Fibroblast of lung (primary cell): ENCODE measurements around the gene CNNM2. TPM values are rescaled to one million over a fixed set of nuclear protein-coding genes. Genes with fewer than 3 reads are reported as not detected.

Experiments used
- DNase-seq, 2 donors: peaks; one replicate each; pipeline versions ENCODE4 v3.0.0 to v3.0.0-alpha.2; 2010; ENCODE audit warnings: low read depth in 2 of 2
- H2AFZ ChIP-seq: 2 replicates; pipeline ENCODE4 v1.5.1; 2012; ENCODE audit warnings: low read length, control low read depth, inconsistent platforms
- H3K27ac ChIP-seq: 2 replicates; pipeline ENCODE4 v1.5.1; 2011; ENCODE audit warnings: low read length, control low read depth; ENCODE audit not compliant: insufficient read depth
- H3K27me3 ChIP-seq: 2 replicates; pipeline ENCODE4 v1.5.1; 2011; ENCODE audit warnings: mild to moderate bottlenecking, low read length; ENCODE audit not compliant: control insufficient read depth, insufficient read depth
- H3K36me3 ChIP-seq: 2 replicates; pipeline ENCODE4 v1.5.1; 2011; ENCODE audit warnings: low read length; ENCODE audit not compliant: control insufficient read depth, insufficient read depth
- H3K4me1 ChIP-seq: 2 replicates; pipeline ENCODE4 v1.5.1; 2011; ENCODE audit warnings: low read length; ENCODE audit not compliant: control insufficient read depth, insufficient read depth; ENCODE audit errors: extremely low read depth
- H3K4me2 ChIP-seq: 2 replicates; pipeline ENCODE4 v1.5.1; 2011; ENCODE audit warnings: low read length, control low read depth; ENCODE audit not compliant: insufficient read depth; ENCODE audit errors: extremely low read depth
- H3K4me3 ChIP-seq, 4 experiments: fragments of 200-600 bp in 1 of 4; sonication (generic) in 1 of 4; replicated peaks in 1 of 4; 2 replicates each; pipeline ENCODE4 v1.5.1; 2011 to 2016; ENCODE audit warnings: low read length in 4 of 4, low read depth in 3 of 4, mild to moderate bottlenecking in 3 of 4, control low read depth in 2 of 4, inconsistent platforms in 1 of 4, mixed read lengths in 1 of 4; ENCODE audit not compliant: insufficient read depth in 1 of 4; ENCODE audit errors: control extremely low read depth in 1 of 4
- H3K79me2 ChIP-seq: 2 replicates; pipeline ENCODE4 v1.5.1; 2012; ENCODE audit warnings: mild to moderate bottlenecking, low read length, inconsistent platforms; ENCODE audit not compliant: control insufficient read depth, insufficient read depth
- H3K9ac ChIP-seq: 2 replicates; pipeline ENCODE4 v1.5.1; 2011; ENCODE audit warnings: mild to moderate bottlenecking, low read length, control low read depth; ENCODE audit not compliant: insufficient read depth
- H3K9me3 ChIP-seq: 2 replicates; pipeline ENCODE4 v1.5.1; 2012; ENCODE audit warnings: low read depth, low read length; ENCODE audit not compliant: control insufficient read depth, insufficient read depth
- H4K20me1 ChIP-seq: 2 replicates; pipeline ENCODE4 v1.5.1; 2011; ENCODE audit warnings: low read length; ENCODE audit not compliant: control insufficient read depth, insufficient read depth; ENCODE audit errors: extremely low read depth
- CTCF ChIP-seq, 2 donors: IDR thresholded peaks in 1 of 2; conservative IDR thresholded peaks in 1 of 2; 1 replicate in 1 of 2; 2 replicates in 1 of 2; pipeline ENCODE4 v1.5.1; 2011 to 2012; ENCODE audit warnings: low read length in 2 of 2, control low read depth in 1 of 2, inconsistent platforms in 1 of 2, low read depth in 1 of 2, mild to moderate bottlenecking in 1 of 2
- EZH2 ChIP-seq: IDR thresholded peaks from 2 replicates; pipeline ENCODE4 v1.5.1; 2012; ENCODE audit warnings: low read length, control low read depth, mild to moderate bottlenecking; ENCODE audit errors: missing control alignments
- polyA plus RNA-seq, 2 donors: library from polyadenylated mRNA; depleted of rRNA in 1 of 2; stranded (reverse) in 1 of 2; unstranded in 1 of 2; fragments of >200 nt; gene quantifications; 2 replicates each; pipeline ENCODE4 v1.2.1, GENCODE V29; 2011 to 2012; ENCODE audit warnings: missing spikeins in 1 of 2
- total RNA-seq: library from RNA; depleted of rRNA; stranded (reverse); fragments of >200 nt; gene quantifications from 2 replicates; pipeline ENCODE4 v1.2.1, GENCODE V29; 2014

Gene CNNM2
- total and polyA plus RNA-seq, 2 donors (not counting 1 experiment from before 2014, with no cell fraction given): 3.4 to 6.1 TPM

- peaks cover 7% of the 10 kb centered on the region for H3K36me3 ChIP-seq
- H3K4me2 ChIP-seq: no peak overlapping the region
- no peak overlapping the region for H3K4me3 ChIP-seq
- no peaks in the 10 kb centered on the region for H3K79me2 ChIP-seq
- H2AFZ ChIP-seq: no peak overlapping the region
- no peaks in the 10 kb centered on the region for H4K20me1 ChIP-seq
- H3K4me1 ChIP-seq: no peaks in the 10 kb centered on the region
- no peak overlapping the region for H3K9ac ChIP-seq
- H3K9me3 ChIP-seq: no peaks in the 10 kb centered on the region
- no peaks in the 10 kb centered on the region for H3K27me3 ChIP-seq
- no peak overlapping the region for H3K27ac ChIP-seq
- DNase-seq: no peak
- no peak for TF ChIP-seq CTCF (conservative IDR thresholded peaks at IDR 0.05 in 1 of 2, IDR thresholded peaks at IDR 0.05 in 1 of 2; ENCODE audit: low read depth in 1 of 2, low read length in 2 of 2)
- TF ChIP-seq EZH2: no peak
Measured at GRCh38 chr10:103103989-103104388, 185.9 kb downstream of the CNNM2 start.

GRCh38 chr10:103104721-103105120 is 186.6 kb downstream of the CNNM2 start:
- H3K4me1 ChIP-seq: no peaks in the 10 kb centered on the region
- no peaks in the 10 kb centered on the region for H3K27me3 ChIP-seq
- H3K79me2 ChIP-seq: no peaks in the 10 kb centered on the region
- no peak overlapping the region for H3K4me2 ChIP-seq
- peaks cover 6% of the 10 kb centered on the region for H3K36me3 ChIP-seq
- no peak overlapping the region for H3K9ac ChIP-seq
- H3K9me3 ChIP-seq: no peaks in the 10 kb centered on the region
- H2AFZ ChIP-seq: no peak overlapping the region
- TF ChIP-seq EZH2 (no peak), CTCF (conservative IDR thresholded peaks at IDR 0.05 in 1 of 2, IDR thresholded peaks at IDR 0.05 in 1 of 2; ENCODE audit: low read depth in 1 of 2, low read length in 2 of 2) (no peak)
- no peak for DNase-seq
- no peak overlapping the region for H3K27ac ChIP-seq
- no peak overlapping the region for H3K4me3 ChIP-seq
- H4K20me1 ChIP-seq: no peaks in the 10 kb centered on the region

- no peak overlapping the region for H2AFZ ChIP-seq
- H3K36me3 ChIP-seq: peaks cover 3% of the 10 kb centered on the region
- no peaks in the 10 kb centered on the region for H3K4me1 ChIP-seq
- H4K20me1 ChIP-seq: no peaks in the 10 kb centered on the region
- H3K9ac ChIP-seq: no peak overlapping the region
- no peaks in the 10 kb centered on the region for H3K79me2 ChIP-seq
- H3K27ac ChIP-seq: no peak overlapping the region
- no peaks in the 10 kb centered on the region for H3K9me3 ChIP-seq
- peak in 1 of 2 donors; percentile 11 for DNase-seq
- no peak overlapping the region for H3K4me3 ChIP-seq
- no peak for TF ChIP-seq EZH2
- no peak for TF ChIP-seq CTCF (conservative IDR thresholded peaks at IDR 0.05 in 1 of 2, IDR thresholded peaks at IDR 0.05 in 1 of 2; ENCODE audit: low read depth in 1 of 2, low read length in 2 of 2)
- no peaks in the 10 kb centered on the region for H3K27me3 ChIP-seq
- no peak overlapping the region for H3K4me2 ChIP-seq
Measured at GRCh38 chr10:103105462-103105861, 187.4 kb downstream of the CNNM2 start.
